GM12878 (cell line): ENCODE measurements around the gene DNAJC18. TPM values are rescaled to one million over a fixed set of nuclear protein-coding genes. Genes with fewer than 3 reads are reported as not detected.

ENCODE experiments used
- ATAC-seq: fragments of 200-7000 bp; cut with Tn5 transposase; 3 replicates; pipeline ENCODE4 v1.9.1; 2020; ENCODE audit warnings: mild to moderate bottlenecking, moderate library complexity
- BruUV-seq: library from RNA; stranded (reverse); fragments of 400-500 nt; replicated peaks from 2 replicates; lab custom pipeline; 2021; lab: Mats Ljungman, UMichigan
- CTCF ChIA-PET: fragments of 300-600 bp; sonication (Branson Sonifier 250); formaldehyde crosslinking; extraction: SDS; loops from one replicate; lab custom pipeline; 2021; ENCODE audit warnings: inconsistent platforms; lab: Yijun Ruan, JAX
- POLR2A ChIA-PET: fragments of 350-600 bp; formaldehyde crosslinking; extraction: SDS; loops from one replicate; lab custom pipeline; 2021; ENCODE audit warnings: inconsistent platforms; lab: Charles Lee
- RAD21 ChIA-PET: fragments of 300-600 bp; sonication (Branson Sonifier 250); formaldehyde crosslinking; loops from one replicate; lab custom pipeline; 2023; ENCODE audit warnings: antibody characterized with exemption; ENCODE audit not compliant: unreplicated experiment; lab: Charles Lee
- SMC1A ChIA-PET: fragments of 300-600 bp; sonication (Branson Sonifier 250); formaldehyde crosslinking; loops from one replicate; lab custom pipeline; 2023; ENCODE audit not compliant: unreplicated experiment, uncharacterized antibody; lab: Charles Lee
- DNase-seq: peaks from one replicate; pipeline ENCODE4 v3.0.0-alpha.2; 2011; ENCODE audit warnings: low read depth, low spot score
- FAIRE-seq: peaks from 3 replicates; lab custom pipeline; 2011; peaks lifted over from hg19 to GRCh38; lab: Jason Lieb, UNC
- H2AFZ ChIP-seq: 2 replicates; pipeline ENCODE4 v1.6.0; 2011; ENCODE audit warnings: low read depth, low read length, control low read depth; ENCODE audit not compliant: control insufficient read depth
- H3K27ac ChIP-seq: 2 replicates; pipeline ENCODE4 v1.5.1; 2011; ENCODE audit warnings: control low read depth; ENCODE audit not compliant: control insufficient read depth, insufficient read depth
- H3K27me3 ChIP-seq, 2 experiments: replicated peaks in 1 of 2; 2 replicates each; pipeline versions ENCODE4 v1.6.0 to v1.6.1; 2011; ENCODE audit warnings: low read length in 1 of 2; ENCODE audit not compliant: control insufficient read depth in 2 of 2, insufficient read depth in 2 of 2
- H3K36me3 ChIP-seq, 2 experiments: 2 replicates each; pipeline ENCODE4 v1.5.1; 2011; ENCODE audit warnings: low read length in 1 of 2; ENCODE audit not compliant: control insufficient read depth in 2 of 2, insufficient read depth in 2 of 2
- H3K4me1 ChIP-seq: 2 replicates; pipeline ENCODE4 v1.6.1; 2011; ENCODE audit warnings: mild to moderate bottlenecking, low read length, moderate library complexity, mixed read lengths; ENCODE audit not compliant: control insufficient read depth, insufficient read depth
- H3K4me2 ChIP-seq: 2 replicates; pipeline ENCODE4 v1.6.0; 2011; ENCODE audit warnings: control low read depth; ENCODE audit not compliant: control insufficient read depth, insufficient read depth
- H3K4me3 ChIP-seq: fragments of 200-600 bp; sonication (generic); 2 replicates; pipeline ENCODE4 v1.5.1; 2016
- H3K79me2 ChIP-seq: 2 replicates; pipeline ENCODE4 v1.6.0; 2011; ENCODE audit warnings: low read length; ENCODE audit not compliant: control insufficient read depth, insufficient read depth
- H3K9ac ChIP-seq: 2 replicates; pipeline ENCODE4 v1.8.0; 2011; ENCODE audit warnings: low read length, control low read depth, mixed read lengths; ENCODE audit not compliant: control insufficient read depth, insufficient read depth
- H3K9me3 ChIP-seq: replicated peaks from 3 replicates; pipeline ENCODE4 v1.5.1; 2011; ENCODE audit warnings: mild to moderate bottlenecking, low read length; ENCODE audit not compliant: control insufficient read depth, insufficient read depth
- H4K20me1 ChIP-seq: 2 replicates; pipeline ENCODE4 v1.6.0; 2011; ENCODE audit not compliant: control insufficient read depth, insufficient read depth
- E2F8 ChIP-seq: fragments of 450-650 bp; IDR thresholded peaks from 2 replicates; pipeline ENCODE4 v1.6.1; 2018; ENCODE audit warnings: mild to moderate bottlenecking, low read depth, moderate library complexity; ENCODE audit not compliant: partially characterized antibody
- E4F1 ChIP-seq: fragments of 450-650 bp; IDR thresholded peaks from 2 replicates; pipeline ENCODE4 v1.6.1; 2018; ENCODE audit warnings: borderline replicate concordance, mild to moderate bottlenecking; ENCODE audit not compliant: partially characterized antibody
- EED ChIP-seq: sonication (generic); IDR thresholded peaks from 2 replicates; pipeline ENCODE4 v1.6.1; 2016; ENCODE audit warnings: antibody characterized with exemption, low read depth
- GABPA ChIP-seq: IDR thresholded peaks from 2 replicates; pipeline ENCODE4 v1.6.1; 2014; ENCODE audit warnings: antibody characterized with exemption, low read depth, mild to moderate bottlenecking, inconsistent platforms
- HCFC1 ChIP-seq: fragments of 150-350 bp; IDR thresholded peaks from 2 replicates; pipeline ENCODE4 v1.6.1; 2014; ENCODE audit warnings: low read length
- JUND ChIP-seq: IDR thresholded peaks from 2 replicates; pipeline ENCODE4 v1.6.1; 2012; ENCODE audit warnings: low read depth, mild to moderate bottlenecking, low read length, improper control_type of control experiment, moderate library complexity
- NFYA ChIP-seq: IDR thresholded peaks from 2 replicates; pipeline ENCODE4 v1.6.1; 2011; ENCODE audit warnings: low read depth, mild to moderate bottlenecking, low read length, improper control_type of control experiment, borderline replicate concordance
- PAX8 ChIP-seq: fragments of 450-650 bp; IDR thresholded peaks from 2 replicates; pipeline ENCODE4 v1.6.1; 2017; ENCODE audit warnings: mild to moderate bottlenecking, moderate library complexity
- SRF ChIP-seq, 2 experiments: IDR thresholded peaks; 2 replicates each; pipeline ENCODE4 v1.6.1; 2011; ENCODE audit warnings: low read depth in 2 of 2, low read length in 2 of 2, mild to moderate bottlenecking in 1 of 2, moderate library complexity in 1 of 2
- SUPT20H ChIP-seq: IDR thresholded peaks from 2 replicates; pipeline ENCODE4 v1.6.1; 2011; ENCODE audit warnings: low read depth, mild to moderate bottlenecking, low read length, moderate library complexity, borderline replicate concordance; ENCODE audit not compliant: control insufficient read depth
- ZBTB4 ChIP-seq: fragments of 450-650 bp; formaldehyde crosslinking; IDR thresholded peaks from 2 replicates; pipeline ENCODE4 v1.4.0; 2022; ENCODE audit warnings: mild to moderate bottlenecking, moderate library complexity
- ZNF207 ChIP-seq: fragments of 450-650 bp; IDR thresholded peaks from 2 replicates; pipeline ENCODE4 v1.6.1; 2014; ENCODE audit warnings: antibody characterized with exemption, mild to moderate bottlenecking, borderline replicate concordance
- ZNF622 ChIP-seq: fragments of 450-650 bp; IDR thresholded peaks from 2 replicates; pipeline ENCODE4 v1.6.1; 2017; ENCODE audit warnings: mild to moderate bottlenecking, inconsistent platforms
- WGBS: methylation state at CpG from one replicate; pipeline ENCODE4 v1.1.6; 2016; ENCODE audit warnings: low lambda C conversion rate; ENCODE audit not compliant: insufficient replicate concordance, insufficient coverage; ENCODE audit errors: missing lambda C conversion rate; 5-methylcytosine and 5-hydroxymethylcytosine counted together
- in situ Hi-C: fragments of 300-500 bp; cut with MboI; formaldehyde crosslinking; loops from 9 replicates; pipeline ENCODE4 v1.14.3; 2018; ENCODE audit warnings: mixed read lengths
- intact Hi-C: fragments of 100-400 bp; cut with micrococcal nuclease; formaldehyde crosslinking; loops from one replicate; pipeline ENCODE4 v1.14.2; 2022; ENCODE audit not compliant: unreplicated experiment
- polyA plus RNA-seq, 11 experiments: library from polyadenylated mRNA; depleted of rRNA in 4 of 11; unstranded in 6 of 11; stranded (reverse) in 5 of 11; fragments of >200 nt; fragmentation: Nextera tagmentation in 4 of 11; fragmentation: Illumina TruSeq in 1 of 11; extraction: Ambion mirVana in 4 of 11; extraction: Trizol in 1 of 11; gene quantifications; 1 replicate in 1 of 11; 2 replicates in 10 of 11; pipeline versions ENCODE4 v1.2.1 to v1.2.3, GENCODE V29; 2011 to 2016; ENCODE audit warnings: inconsistent platforms in 2 of 11, missing spikeins in 2 of 11, low read depth in 1 of 11
- total RNA-seq, 4 experiments: library from RNA; depleted of rRNA in 3 of 4; stranded (reverse); fragments of >200 nt in 3 of 4; fragmentation: Illumina TruSeq in 1 of 4; extraction: Trizol in 1 of 4; gene quantifications; 2 replicates each; pipeline versions ENCODE4 v1.2.1 to v1.2.3, GENCODE V29; 2013 to 2021

The DNAJC18 gene
- total and polyA plus RNA-seq, 10 of the 15 experiments (the other 5 are each of a cell fraction or from before 2014, with no cell fraction given) = 6.4 to 26.7 (median 17.7) TPM

- RAD21 ChIA-PET = interaction anchor here (0.6 to 3.0 kb wide), 17 partner anchors 11 to 305 kb away, joined by 3 to 32 read pairs (median 5); partner anchors contain the start of gene DNAJC18
- Histone ChIP-seq H4K20me1 (no peaks in the 10 kb centered on the region), H3K4me1 (peaks cover 27% of the 10 kb centered on the region), H3K9me3 (no peaks in the 10 kb centered on the region), H3K27ac (peak within 1 kb of the TSS; percentile 91), H3K27me3 (no peaks in the 10 kb centered on the region), H3K36me3 (peaks cover 0 to 4% of the 10 kb centered on the region in 2 experiments; a peak in 1 of 4 replicates), H3K79me2 (peaks cover 7% of the 10 kb centered on the region), H3K9ac (peak within 1 kb of the TSS; percentile 81), H3K4me2 (peak within 1 kb of the TSS; percentile 94), H2AFZ (peak within 1 kb of the TSS; percentile 83), H3K4me3 (peak within 1 kb of the TSS; percentile 59)
- FAIRE-seq (peak; percentile 66), DNase-seq (peak; percentile 41), ATAC-seq (peak; percentile 75)
- intact Hi-C loops = loop anchor here (1.0 kb wide), 1 partner anchor 24 kb away; no protein-coding TSS in a partner anchor
- in situ Hi-C loops = no loop called here
- SMC1A ChIA-PET = interaction anchor here (0.7 to 3.1 kb wide), 23 partner anchors 8 to 214 kb away, joined by 3 to 25 read pairs (median 4); partner anchors contain the start of genes DNAJC18 and SMIM33
- CTCF ChIA-PET = interaction anchor here (0.6 to 4.5 kb wide), 15 partner anchors 9 to 756 kb away, joined by 3 to 32 read pairs (median 5); partner anchors contain the start of gene DNAJC18
- WGBS = 70% methylated on average over 19 of the region's 19 CpGs
- POLR2A ChIA-PET = interaction anchor here (0.6 to 2.0 kb wide), 12 partner anchors 12 to 217 kb away, joined by 3 to 10 read pairs (median 4); partner anchors contain the start of genes DNAJC18 and ECSCR
- TSS peak; percentile 82 for BruUV-seq
- TF ChIP-seq SRF (IDR thresholded peaks at IDR 0.05; ENCODE audit: low read depth in 2 of 2, low read length in 2 of 2) (no peak), ZNF622 (no peak), EED (peak; percentile 80), JUND (no peak), E4F1 (no peak), GABPA (no peak), PAX8 (no peak), HCFC1 (no peak), E2F8 (no peak), SUPT20H (no peak), ZNF207 (no peak), NFYA (no peak), ZBTB4 (CRISPR knock-in tag) (no peak)
These were observed 42.9 kb upstream of the DNAJC18 start, which contains the start of gene STING1 for GRCh38 chr5:139482050-139482889. STING1 (minus strand) TSS chr5:139482758; CDS start chr5:139481704, 1,054 bp downstream.
